BJ (cell line): ENCODE data around the gene PLAAT3. TPM values are rescaled to one million over a fixed set of nuclear protein-coding genes. Genes with fewer than 3 reads are reported as not detected.

Experiments used
- CTCF ChIA-PET: fragments of 350-600 bp; formaldehyde crosslinking; extraction: SDS; loops from one replicate; lab custom pipeline; 2021; ENCODE audit warnings: antibody characterized with exemption, inconsistent platforms; lab: Yijun Ruan, JAX
- POLR2A ChIA-PET: fragments of 300-600 bp; sonication (Branson Sonifier 250); formaldehyde crosslinking; extraction: SDS; loops from one replicate; lab custom pipeline; 2021; ENCODE audit warnings: antibody characterized with exemption; lab: Charles Lee
- DNase-seq: peaks from one replicate; pipeline ENCODE4 v3.0.0-alpha.2; 2011; ENCODE audit warnings: low read depth
- H3K27me3 ChIP-seq: 2 replicates; pipeline ENCODE4 v1.6.0; 2011; ENCODE audit warnings: low read length; ENCODE audit not compliant: control insufficient read depth, insufficient read depth
- H3K36me3 ChIP-seq: 2 replicates; pipeline ENCODE4 v1.5.1; 2011; ENCODE audit warnings: low read length; ENCODE audit not compliant: control insufficient read depth, insufficient read depth
- H3K4me3 ChIP-seq: 2 replicates; pipeline ENCODE4 v1.5.1; 2011; ENCODE audit warnings: low read depth, mild to moderate bottlenecking, control low read depth, low read length
- polyA plus RNA-seq: library from polyadenylated mRNA; depleted of rRNA; stranded (reverse); fragments of >200 nt; gene quantifications from 2 replicates; pipeline ENCODE4 v1.2.3, GENCODE V29; 2011
- TF ChIP-seq, protein P1 (sequence below): IDR thresholded peaks from 2 replicates; pipeline ENCODE4 v1.5.1; 2011; ENCODE audit warnings: low read depth, mild to moderate bottlenecking, control low read depth, inconsistent platforms, low read length, moderate library complexity; ENCODE audit not compliant: insufficient read depth

PLAAT3 gene
- polyA plus RNA-seq, 1 experiment: 17.6 TPM

GRCh38 chr11:63616953-63617352 lies 2.7 kb upstream of the PLAAT3 start:
- Histone ChIP-seq H3K27me3 (0 out of 2 replicates have a peak, but pooled peaks cover 2% of the 10 kb centered on the region), H3K36me3 (no peaks in the 10 kb centered on the region), H3K4me3 (no peak overlapping the region)
- ChIA-PET POLR2A (no interaction called here), CTCF (interaction anchor here (0.6 to 0.8 kb wide), 2 partner anchors 19 to 124 kb away, joined by 3 read pairs; no protein-coding TSS in a partner anchor)
- TF ChIP-seq, protein P1, sequence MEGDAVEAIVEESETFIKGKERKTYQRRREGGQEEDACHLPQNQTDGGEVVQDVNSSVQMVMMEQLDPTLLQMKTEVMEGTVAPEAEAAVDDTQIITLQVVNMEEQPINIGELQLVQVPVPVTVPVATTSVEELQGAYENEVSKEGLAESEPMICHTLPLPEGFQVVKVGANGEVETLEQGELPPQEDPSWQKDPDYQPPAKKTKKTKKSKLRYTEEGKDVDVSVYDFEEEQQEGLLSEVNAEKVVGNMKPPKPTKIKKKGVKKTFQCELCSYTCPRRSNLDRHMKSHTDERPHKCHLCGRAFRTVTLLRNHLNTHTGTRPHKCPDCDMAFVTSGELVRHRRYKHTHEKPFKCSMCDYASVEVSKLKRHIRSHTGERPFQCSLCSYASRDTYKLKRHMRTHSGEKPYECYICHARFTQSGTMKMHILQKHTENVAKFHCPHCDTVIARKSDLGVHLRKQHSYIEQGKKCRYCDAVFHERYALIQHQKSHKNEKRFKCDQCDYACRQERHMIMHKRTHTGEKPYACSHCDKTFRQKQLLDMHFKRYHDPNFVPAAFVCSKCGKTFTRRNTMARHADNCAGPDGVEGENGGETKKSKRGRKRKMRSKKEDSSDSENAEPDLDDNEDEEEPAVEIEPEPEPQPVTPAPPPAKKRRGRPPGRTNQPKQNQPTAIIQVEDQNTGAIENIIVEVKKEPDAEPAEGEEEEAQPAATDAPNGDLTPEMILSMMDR: no peak
- no peak for DNase-seq

DNA sequence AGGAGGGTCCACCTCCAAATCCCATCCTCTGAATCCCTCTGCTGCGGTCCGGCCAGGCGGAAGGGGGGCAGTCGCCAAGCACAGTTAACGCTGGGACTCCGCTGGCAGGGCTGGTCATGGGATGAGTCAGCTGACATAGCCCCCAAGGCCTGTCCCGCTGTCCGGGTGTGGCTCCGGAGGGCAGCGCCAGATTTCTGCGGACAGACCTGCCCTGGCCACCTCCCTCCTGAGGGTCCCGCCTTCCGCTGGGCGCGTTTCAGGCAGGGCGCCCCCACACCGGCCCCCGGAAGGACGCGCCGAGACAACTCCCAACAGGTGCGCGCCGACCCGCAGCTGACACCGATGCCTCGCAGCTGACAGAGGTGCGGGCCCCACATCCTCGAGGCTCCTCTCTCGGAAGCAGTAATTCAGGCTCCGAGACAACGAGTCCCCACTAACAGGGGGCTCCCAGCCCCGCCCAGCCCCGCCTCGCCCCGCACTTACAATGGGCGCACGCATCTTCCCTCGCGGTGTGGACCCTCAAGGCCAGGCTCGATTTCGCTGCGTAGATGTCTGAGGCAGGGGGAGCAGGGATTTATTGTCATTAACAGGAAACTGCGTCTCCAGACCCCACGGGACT lies 607 bp downstream of the PLAAT3 start:
- Histone ChIP-seq H3K27me3 (peaks cover 2% of the 10 kb centered on the region; the same call in 1 of the 2 replicates), H3K36me3 (no peaks in the 10 kb centered on the region), H3K4me3 (peak overlapping the region; percentile 45)
- no peak for DNase-seq
- ChIA-PET CTCF (no interaction called here), POLR2A (no interaction called here)
- TF ChIP-seq, protein P1: no peak

DNA sequence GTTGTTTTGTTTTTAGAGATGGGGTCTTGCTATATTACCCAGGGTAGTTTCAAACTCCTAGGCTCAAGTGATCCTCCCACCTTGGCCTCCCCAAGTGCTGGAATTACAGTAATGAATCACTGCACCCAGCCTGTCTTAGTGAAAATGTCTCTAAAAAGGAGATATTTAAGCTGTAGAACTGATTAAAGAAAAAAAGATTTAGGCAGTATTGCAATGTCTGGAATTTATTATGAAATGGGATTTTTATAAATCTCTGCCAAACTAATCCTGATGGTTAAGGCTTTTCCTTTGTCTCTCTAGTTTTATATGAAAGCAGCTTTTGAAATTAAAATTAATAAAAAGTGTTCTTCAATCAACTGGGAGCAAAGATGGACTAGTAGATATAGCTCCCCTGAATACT lies 2.1 kb downstream of the PLAAT3 start:
- Histone ChIP-seq H3K4me3 (no peak overlapping the region), H3K27me3 (peaks cover 2% of the 10 kb centered on the region; the same call in 1 of the 2 replicates), H3K36me3 (no peaks in the 10 kb centered on the region)
- CTCF ChIA-PET: interaction anchor here (0.6 to 1.2 kb wide), 2 partner anchors 16 to 584 kb away, joined by 3 read pairs; no protein-coding TSS in a partner anchor
- no peak for DNase-seq
- POLR2A ChIA-PET: no interaction called here
- TF ChIP-seq, protein P1: no peak

GRCh38 chr11:63611395-63611747 lies 2.9 kb downstream of the PLAAT3 start:
- ChIA-PET POLR2A (no interaction called here), CTCF (no interaction called here)
- DNase-seq: no peak
- TF ChIP-seq, protein P1: no peak
- H3K36me3 ChIP-seq: no peaks in the 10 kb centered on the region
- H3K27me3 ChIP-seq: peaks cover 2% of the 10 kb centered on the region; the same call in 1 of the 2 replicates
- no peak overlapping the region for H3K4me3 ChIP-seq

DNA sequence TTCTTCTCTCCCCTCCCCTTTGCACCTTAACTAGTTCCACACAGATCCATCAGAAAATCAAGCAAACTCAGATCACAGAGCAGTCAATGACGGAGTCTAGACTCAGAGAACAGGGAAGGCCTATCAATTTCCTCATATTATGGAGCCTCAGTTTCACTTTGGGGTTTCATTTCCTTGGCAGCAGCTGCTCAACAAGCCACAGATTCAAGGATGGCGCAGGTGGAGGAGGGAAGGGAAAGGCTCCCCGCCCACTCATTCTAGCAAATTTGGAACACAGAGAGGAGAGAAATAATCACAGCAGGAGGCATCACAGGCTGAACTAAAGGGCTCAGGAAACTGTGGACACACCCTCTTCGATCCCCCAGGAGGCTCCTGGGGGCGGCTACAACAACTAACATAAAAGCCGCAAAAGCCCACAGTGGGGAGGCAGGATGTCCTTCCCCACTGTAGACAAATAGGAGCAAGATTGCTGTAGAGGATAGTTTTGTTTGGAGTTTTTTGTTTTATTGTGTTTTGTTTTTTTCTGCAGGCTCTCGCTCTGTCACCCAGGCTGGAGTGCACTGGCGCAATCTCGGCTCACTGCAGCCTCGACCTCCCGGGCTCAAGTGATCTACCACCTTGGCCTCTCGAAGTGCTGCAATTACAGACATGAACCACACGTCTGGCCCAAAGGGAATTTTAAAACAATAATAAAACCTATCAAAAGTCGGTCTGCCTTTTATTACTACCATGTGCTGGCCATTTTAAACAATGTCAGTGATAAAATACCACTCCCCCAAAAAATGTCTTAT lies 3.4 kb downstream of the PLAAT3 start:
- TF ChIP-seq, protein P1: no peak
- CTCF ChIA-PET: no interaction called here
- peaks cover 2% of the 10 kb centered on the region; the same call in 1 of the 2 replicates for H3K27me3 ChIP-seq
- no peak for DNase-seq
- no peak overlapping the region for H3K4me3 ChIP-seq
- no peaks in the 10 kb centered on the region for H3K36me3 ChIP-seq
- POLR2A ChIA-PET: no interaction called here
